ENCODE measurements around the gene CAMKMT. TPM values are rescaled to one million over a fixed set of nuclear protein-coding genes. Genes with fewer than 3 reads are reported as not detected.

Gene CAMKMT
- total RNA-seq, 1 donor from 2014 or later: 5.8 TPM

- DNase-seq (ENCODE audit: low read depth): no peak
- no peak overlapping the region for H3K4me3 ChIP-seq (ENCODE audit: low read depth, low read length)
- H3K36me3 ChIP-seq (ENCODE audit: control insufficient read depth, insufficient read depth, low read length): no peaks in the 10 kb centered on the region
- TF ChIP-seq CTCF (IDR thresholded peaks at IDR 0.05; ENCODE audit: insufficient read depth, low read length, poor library complexity, severe bottlenecking): no peak
- no peaks in the 10 kb centered on the region for H3K27me3 ChIP-seq (ENCODE audit: control insufficient read depth, insufficient read depth, low read length)
Measured at GRCh38 chr2:44569491-44569890, 207.7 kb downstream of the CAMKMT start.

DNA sequence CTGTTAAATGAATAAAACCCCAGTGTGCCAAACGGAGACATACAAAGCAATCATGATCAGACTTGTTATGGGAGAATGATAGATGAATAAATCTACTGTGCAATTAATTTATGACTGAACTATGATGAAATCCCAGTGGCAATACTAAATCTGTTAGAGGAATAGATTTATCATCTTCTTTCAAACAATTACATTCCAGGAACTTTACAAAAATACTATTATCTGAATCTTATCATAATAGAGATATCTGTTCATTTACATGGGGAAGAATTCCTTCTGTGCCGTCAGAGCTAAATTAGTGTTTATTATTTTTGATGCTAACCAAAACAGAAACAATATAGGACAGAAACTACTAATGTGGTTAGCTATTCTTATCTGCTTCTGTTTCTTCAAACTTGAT lies 208.5 kb downstream of the CAMKMT start:
- DNase-seq (ENCODE audit: low read depth): no peak
- H3K4me3 ChIP-seq (ENCODE audit: low read depth, low read length): no peak overlapping the region

GRCh38 chr2:44570777-44571176 lies 209.0 kb downstream of the CAMKMT start:
- no peak for DNase-seq (ENCODE audit: low read depth)
- H3K4me3 ChIP-seq (ENCODE audit: low read depth, low read length): no peak overlapping the region
- no peaks in the 10 kb centered on the region for H3K27me3 ChIP-seq (ENCODE audit: control insufficient read depth, insufficient read depth, low read length)
- H3K36me3 ChIP-seq (ENCODE audit: control insufficient read depth, insufficient read depth, low read length): no peaks in the 10 kb centered on the region
- TF ChIP-seq CTCF (IDR thresholded peaks at IDR 0.05; ENCODE audit: insufficient read depth, low read length, poor library complexity, severe bottlenecking): no peak

More for the DNA sequence above, 208.5 kb downstream of the CAMKMT start:
- TF ChIP-seq CTCF (IDR thresholded peaks at IDR 0.05; ENCODE audit: insufficient read depth, low read length, poor library complexity, severe bottlenecking): no peak
- Histone ChIP-seq H3K36me3 (ENCODE audit: control insufficient read depth, insufficient read depth, low read length) (no peaks in the 10 kb centered on the region), H3K27me3 (ENCODE audit: control insufficient read depth, insufficient read depth, low read length) (no peaks in the 10 kb centered on the region)

DNA sequence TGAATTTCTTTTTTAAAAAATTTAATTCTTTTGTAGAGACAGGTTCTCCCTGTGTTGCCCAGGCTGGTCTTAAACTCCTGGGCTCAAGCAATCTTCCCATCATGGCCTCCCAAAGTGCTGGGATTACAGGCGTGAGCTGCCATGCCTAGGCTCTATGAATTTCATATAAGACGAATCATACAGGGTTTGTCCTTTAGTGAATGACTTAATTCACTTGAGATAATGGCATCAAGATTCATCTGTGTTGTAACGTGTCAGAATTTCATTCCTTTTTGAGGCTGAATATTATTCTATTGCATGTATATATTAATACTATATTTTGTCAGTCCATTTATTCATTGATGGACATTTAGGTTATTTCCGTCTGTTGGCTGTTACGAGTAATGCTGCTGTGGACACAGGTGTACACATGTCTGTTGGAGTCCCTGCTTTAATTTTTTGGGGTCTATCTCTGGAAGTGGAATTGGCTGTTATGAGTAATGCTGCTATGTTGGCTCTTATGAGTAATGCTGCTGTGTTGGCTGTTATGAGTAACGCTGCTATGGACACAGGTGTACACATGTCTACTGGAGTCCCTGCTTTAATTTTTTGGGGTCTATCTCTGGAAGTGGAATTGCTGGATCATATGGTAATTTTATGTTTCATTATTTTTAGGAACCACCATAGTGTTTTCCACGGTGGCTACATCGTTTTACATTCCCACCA lies 210.6 kb downstream of the CAMKMT start:
- Histone ChIP-seq H3K4me3 (ENCODE audit: low read depth, low read length) (no peak overlapping the region), H3K36me3 (ENCODE audit: control insufficient read depth, insufficient read depth, low read length) (no peaks in the 10 kb centered on the region), H3K27me3 (ENCODE audit: control insufficient read depth, insufficient read depth, low read length) (no peaks in the 10 kb centered on the region)
- TF ChIP-seq CTCF (IDR thresholded peaks at IDR 0.05; ENCODE audit: insufficient read depth, low read length, poor library complexity, severe bottlenecking): no peak
- no peak for DNase-seq (ENCODE audit: low read depth)

DNA sequence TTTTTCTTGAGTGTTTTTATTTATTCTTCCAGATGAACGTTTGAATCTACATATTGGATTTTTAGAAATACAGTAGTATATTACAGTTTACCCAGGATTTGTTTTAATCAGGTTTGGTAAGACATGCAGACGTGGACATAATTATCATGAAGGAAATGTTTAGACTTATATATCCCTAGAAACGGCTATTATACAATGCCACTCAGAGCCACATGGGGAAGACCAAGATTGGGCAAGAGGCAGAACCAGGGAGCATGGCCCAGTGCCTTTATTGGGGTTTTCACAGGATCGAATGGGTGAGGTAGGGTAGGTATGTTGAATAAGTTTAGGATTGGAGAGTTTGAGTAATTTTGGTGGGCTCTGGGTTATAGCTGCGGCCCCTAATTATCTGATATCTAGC lies 212.2 kb downstream of the CAMKMT start:
- H3K4me3 ChIP-seq (ENCODE audit: low read depth, low read length): no peak overlapping the region
- no peaks in the 10 kb centered on the region for H3K36me3 ChIP-seq (ENCODE audit: control insufficient read depth, insufficient read depth, low read length)
- DNase-seq (ENCODE audit: low read depth): no peak
- no peaks in the 10 kb centered on the region for H3K27me3 ChIP-seq (ENCODE audit: control insufficient read depth, insufficient read depth, low read length)
- TF ChIP-seq CTCF (IDR thresholded peaks at IDR 0.05; ENCODE audit: insufficient read depth, low read length, poor library complexity, severe bottlenecking): no peak

Data from kidney epithelial cell (primary cell).